Osteoblast (primary cell): ENCODE data around the gene SOX6. TPM values are rescaled to one million over a fixed set of nuclear protein-coding genes. Genes with fewer than 3 reads are reported as not detected.

Source experiments
- DNase-seq: peaks from one replicate; pipeline ENCODE4 v3.0.0; 2011; ENCODE audit warnings: low spot score, mixed read lengths; ENCODE audit not compliant: insufficient read length; ENCODE audit errors: missing footprints
- H2AFZ ChIP-seq: 2 replicates; pipeline ENCODE4 v1.6.0; 2011; ENCODE audit warnings: mild to moderate bottlenecking, low read length
- H3K27ac ChIP-seq: 2 replicates; pipeline ENCODE4 v1.5.1; 2011; ENCODE audit warnings: mild to moderate bottlenecking, low read depth, low read length, moderate library complexity
- H3K27me3 ChIP-seq: 2 replicates; pipeline ENCODE4 v1.6.0; 2012; ENCODE audit warnings: mild to moderate bottlenecking, control low read depth, inconsistent platforms, low read length, moderate library complexity; ENCODE audit not compliant: insufficient read depth
- H3K36me3 ChIP-seq: 2 replicates; pipeline ENCODE4 v1.5.1; 2011; ENCODE audit warnings: mild to moderate bottlenecking, low read length, control low read depth, moderate library complexity; ENCODE audit not compliant: insufficient read depth
- H3K4me1 ChIP-seq: 2 replicates; pipeline ENCODE4 v1.5.1; 2011; ENCODE audit warnings: mild to moderate bottlenecking, low read length, control low read depth, moderate library complexity; ENCODE audit not compliant: insufficient read depth
- H3K4me2 ChIP-seq: 2 replicates; pipeline ENCODE4 v1.6.0; 2011; ENCODE audit warnings: mild to moderate bottlenecking, low read length; ENCODE audit not compliant: insufficient read depth
- H3K4me3 ChIP-seq: fragments of 200-600 bp; sonication (generic); 3 replicates; pipeline ENCODE4 v1.5.1; 2012; ENCODE audit warnings: mild to moderate bottlenecking, low read length, inconsistent platforms; ENCODE audit not compliant: insufficient read depth
- H3K79me2 ChIP-seq: 2 replicates; pipeline ENCODE4 v1.6.0; 2012; ENCODE audit warnings: mild to moderate bottlenecking, low read length, control low read depth, inconsistent platforms; ENCODE audit not compliant: insufficient read depth
- H3K9me3 ChIP-seq: 2 replicates; pipeline ENCODE4 v1.5.1; 2011; ENCODE audit warnings: low read depth, low read length, control low read depth
- H4K20me1 ChIP-seq: 2 replicates; pipeline ENCODE4 v1.6.0; 2012; ENCODE audit warnings: mild to moderate bottlenecking, low read length, control low read depth; ENCODE audit not compliant: insufficient read depth
- CTCF ChIP-seq: IDR thresholded peaks from 2 replicates; pipeline ENCODE4 v1.5.1; 2011; ENCODE audit warnings: mild to moderate bottlenecking, low read depth, low read length, moderate library complexity; ENCODE audit errors: extremely low read depth
- total RNA-seq: library from RNA; depleted of rRNA; stranded (reverse); fragments of >200 nt; gene quantifications from 2 replicates; pipeline ENCODE4 v1.2.3, GENCODE V29; 2012

SOX6 gene
- total RNA-seq, 1 donor, result 3.3 TPM

- H3K4me2 ChIP-seq, result no peak overlapping the region
- no peak overlapping the region for H3K27ac ChIP-seq
- H3K4me3 ChIP-seq, result no peak overlapping the region
- H2AFZ ChIP-seq, result no peak overlapping the region
- DNase-seq, result no peak
- no peaks in the 10 kb centered on the region for H3K79me2 ChIP-seq
- TF ChIP-seq CTCF, result no peak
- H3K36me3 ChIP-seq, result no peaks in the 10 kb centered on the region
- H3K27me3 ChIP-seq, result no peaks in the 10 kb centered on the region
- no peaks in the 10 kb centered on the region for H3K9me3 ChIP-seq
- H4K20me1 ChIP-seq, result no peaks in the 10 kb centered on the region
- H3K4me1 ChIP-seq, result peaks cover 14% of the 10 kb centered on the region
These were observed 178.1 kb downstream of the SOX6 start for GRCh38 chr11:16178273-16178672.

- no peak for TF ChIP-seq CTCF
These were observed 178.7 kb downstream of the SOX6 start for GRCh38 chr11:16177688-16178087.

GRCh38 chr11:16173798-16174197 is 182.5 kb downstream of the SOX6 start:
- no peak for TF ChIP-seq CTCF
- Histone ChIP-seq H3K27ac (no peak overlapping the region), H3K4me1 (no peaks in the 10 kb centered on the region), H3K27me3 (no peaks in the 10 kb centered on the region), H3K4me2 (no peak overlapping the region), H3K4me3 (no peak overlapping the region), H3K79me2 (no peaks in the 10 kb centered on the region), H3K9me3 (no peaks in the 10 kb centered on the region), H2AFZ (no peak overlapping the region), H3K36me3 (no peaks in the 10 kb centered on the region), H4K20me1 (no peaks in the 10 kb centered on the region)
- DNase-seq, result no peak

More at GRCh38 chr11:16177688-16178087, 178.7 kb downstream of the SOX6 start:
- no peak overlapping the region for H2AFZ ChIP-seq
- H3K4me1 ChIP-seq, result peaks cover 14% of the 10 kb centered on the region
- no peaks in the 10 kb centered on the region for H3K36me3 ChIP-seq
- no peak for DNase-seq
- no peak overlapping the region for H3K4me3 ChIP-seq
- H3K27me3 ChIP-seq, result no peaks in the 10 kb centered on the region
- H3K27ac ChIP-seq, result no peak overlapping the region
- no peaks in the 10 kb centered on the region for H3K9me3 ChIP-seq
- no peaks in the 10 kb centered on the region for H4K20me1 ChIP-seq
- no peak overlapping the region for H3K4me2 ChIP-seq
- no peaks in the 10 kb centered on the region for H3K79me2 ChIP-seq

DNA sequence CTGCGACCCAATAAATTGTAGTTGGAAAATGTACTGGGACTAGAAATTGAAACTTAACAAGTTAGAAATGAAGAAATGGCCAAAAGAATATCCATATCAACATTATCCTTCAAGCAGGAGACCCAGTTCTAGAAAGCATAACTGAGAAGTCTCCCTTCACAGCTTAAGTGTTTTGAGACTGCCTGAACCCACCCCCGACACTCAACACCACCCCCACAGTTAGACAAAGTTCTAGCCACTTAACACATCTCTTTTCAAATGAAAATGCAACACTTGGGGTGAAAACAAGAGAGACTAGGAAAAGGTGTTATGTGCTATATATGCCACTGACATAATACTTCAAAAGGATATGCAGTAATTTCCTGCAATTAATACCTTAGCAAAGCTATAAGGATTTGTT is 184.5 kb downstream of the SOX6 start:
- no peaks in the 10 kb centered on the region for H3K4me1 ChIP-seq
- TF ChIP-seq CTCF, result no peak
- H2AFZ ChIP-seq, result no peak overlapping the region
- H3K36me3 ChIP-seq, result no peaks in the 10 kb centered on the region
- H3K79me2 ChIP-seq, result no peaks in the 10 kb centered on the region
- H4K20me1 ChIP-seq, result no peaks in the 10 kb centered on the region
- no peak for DNase-seq
- no peak overlapping the region for H3K4me2 ChIP-seq
- no peaks in the 10 kb centered on the region for H3K27me3 ChIP-seq
- no peak overlapping the region for H3K27ac ChIP-seq
- H3K9me3 ChIP-seq, result no peaks in the 10 kb centered on the region
- H3K4me3 ChIP-seq, result no peak overlapping the region
